MM.1S (cell line): ENCODE measurements around the gene LRRC27.

Source experiments
- DNase-seq: peaks from one replicate; pipeline ENCODE4 v3.0.0-alpha.2; 2015
- H2AFZ ChIP-seq: fragments of 300-600 bp; sonication (generic); 2 replicates; pipeline ENCODE4 v1.6.0; 2016; ENCODE audit warnings: antibody characterized with exemption, low read length
- H3F3A ChIP-seq: fragments of 300-600 bp; sonication (generic); 2 replicates; pipeline ENCODE4 v1.6.1; 2016; ENCODE audit warnings: mild to moderate bottlenecking, antibody characterized with exemption, low read length, moderate library complexity, mixed read lengths; ENCODE audit not compliant: insufficient read depth
- H3K27ac ChIP-seq: fragments of 300-600 bp; sonication (generic); 2 replicates; pipeline ENCODE4 v1.5.1; 2016; ENCODE audit warnings: mild to moderate bottlenecking, low read length
- H3K27me3 ChIP-seq: fragments of 300-600 bp; sonication (generic); replicated peaks from 2 replicates; pipeline ENCODE4 v1.6.0; 2016; ENCODE audit warnings: low read length; ENCODE audit not compliant: insufficient read depth
- H3K36me3 ChIP-seq: fragments of 300-600 bp; sonication (generic); replicated peaks from 2 replicates; pipeline ENCODE4 v1.6.1; 2016; ENCODE audit warnings: mild to moderate bottlenecking, low read length, mixed read lengths; ENCODE audit not compliant: insufficient read depth
- H3K4me1 ChIP-seq: fragments of 300-600 bp; sonication (generic); 2 replicates; pipeline ENCODE4 v1.6.1; 2016; ENCODE audit warnings: low read length, mixed read lengths
- H3K4me2 ChIP-seq: fragments of 300-600 bp; sonication (generic); 2 replicates; pipeline ENCODE4 v1.6.0; 2016; ENCODE audit warnings: low read depth, low read length
- H3K4me3 ChIP-seq: fragments of 300-600 bp; sonication (generic); 2 replicates; pipeline ENCODE4 v1.5.1; 2016; ENCODE audit warnings: low read length, mixed read lengths
- H3K79me2 ChIP-seq: fragments of 300-600 bp; sonication (generic); 2 replicates; pipeline ENCODE4 v1.6.1; 2016; ENCODE audit warnings: mixed run types, low read length, mixed read lengths
- H3K9ac ChIP-seq: fragments of 300-600 bp; sonication (generic); 2 replicates; pipeline ENCODE4 v1.6.1; 2016; ENCODE audit warnings: low read length, mixed read lengths
- H3K9me2 ChIP-seq: fragments of 300-600 bp; sonication (generic); replicated peaks from 2 replicates; pipeline ENCODE4 v1.6.1; 2016; ENCODE audit warnings: mild to moderate bottlenecking, low read length, mixed read lengths; ENCODE audit not compliant: insufficient read depth
- H3K9me3 ChIP-seq: fragments of 300-600 bp; sonication (generic); replicated peaks from 2 replicates; pipeline ENCODE4 v1.6.1; 2016; ENCODE audit warnings: mild to moderate bottlenecking, low read length, mixed read lengths; ENCODE audit not compliant: insufficient read depth
- H4K20me1 ChIP-seq: fragments of 300-600 bp; sonication (generic); 2 replicates; pipeline ENCODE4 v1.6.1; 2016; ENCODE audit warnings: mild to moderate bottlenecking, low read length, moderate library complexity, mixed read lengths; ENCODE audit not compliant: insufficient read depth
- CTCF ChIP-seq: fragments of 300-600 bp; sonication (generic); IDR thresholded peaks from 2 replicates; pipeline ENCODE4 v1.5.1; 2016; ENCODE audit warnings: antibody characterized with exemption, low read length, mixed read lengths
- EZH2 ChIP-seq: fragments of 300-600 bp; sonication (generic); optimal IDR thresholded peaks from 2 replicates; pipeline ENCODE3; 2017; ENCODE audit warnings: low read depth, mild to moderate bottlenecking, antibody characterized with exemption, low read length, mixed read lengths
- EZH2phosphoT487 ChIP-seq: fragments of 300-600 bp; sonication (generic); IDR thresholded peaks from 2 replicates; pipeline ENCODE4 v1.6.1; 2018; ENCODE audit warnings: antibody characterized with exemption, low read length

The LRRC27 gene

GRCh38 chr10:132332433-132332754 lies 401 bp downstream of the LRRC27 start:
- Histone ChIP-seq H3K4me1 (peaks cover 6% of the 10 kb centered on the region; the same call in 1 of the 2 replicates), H3K27me3 (no peaks in the 10 kb centered on the region), H2AFZ (peak overlapping the region; percentile 76), H3K9me2 (no peaks in the 10 kb centered on the region), H3K36me3 (no peaks in the 10 kb centered on the region), H3K4me2 (peak overlapping the region; percentile 88), H3K9me3 (no peaks in the 10 kb centered on the region), H3K4me3 (peak overlapping the region; percentile 66), H4K20me1 (no peaks in the 10 kb centered on the region), H3K27ac (peak overlapping the region; percentile 81), H3F3A (peaks cover 4% of the 10 kb centered on the region), H3K79me2 (peaks cover 29% of the 10 kb centered on the region), H3K9ac (peak overlapping the region; percentile 58)
- DNase-seq = peak; percentile 28
- TF ChIP-seq EZH2 = no peak
- no peak for TF ChIP-seq EZH2phosphoT487
- TF ChIP-seq CTCF = no peak

- Histone ChIP-seq H3K9me3 (no peaks in the 10 kb centered on the region), H3F3A (peaks cover 4% of the 10 kb centered on the region), H3K79me2 (peaks cover 29% of the 10 kb centered on the region), H3K27me3 (no peaks in the 10 kb centered on the region), H3K9ac (no peak overlapping the region), H3K27ac (no peak overlapping the region), H2AFZ (no peak overlapping the region), H3K9me2 (no peaks in the 10 kb centered on the region), H3K4me3 (no peak overlapping the region), H3K4me2 (no peak overlapping the region), H4K20me1 (no peaks in the 10 kb centered on the region), H3K36me3 (no peaks in the 10 kb centered on the region), H3K4me1 (peaks cover 6% of the 10 kb centered on the region; the same call in 1 of the 2 replicates)
- no peak for TF ChIP-seq EZH2
- TF ChIP-seq CTCF = no peak
- no peak for TF ChIP-seq EZH2phosphoT487
- DNase-seq = no peak
Measured at GRCh38 chr10:132333386-132333785, 1.4 kb downstream of the LRRC27 start.

GRCh38 chr10:132334631-132335188 lies 2.7 kb downstream of the LRRC27 start:
- TF ChIP-seq CTCF (no peak), EZH2phosphoT487 (no peak), EZH2 (no peak)
- no peak overlapping the region for H3K9ac ChIP-seq

More at GRCh38 chr10:132334631-132335188, 2.7 kb downstream of the LRRC27 start:
- Histone ChIP-seq H3K4me2 (no peak overlapping the region), H3K27ac (no peak overlapping the region), H3F3A (peaks cover 4% of the 10 kb centered on the region), H3K79me2 (peaks cover 19% of the 10 kb centered on the region), H3K36me3 (no peaks in the 10 kb centered on the region), H3K9me2 (no peaks in the 10 kb centered on the region), H2AFZ (no peak overlapping the region), H3K9me3 (no peaks in the 10 kb centered on the region), H3K4me1 (peaks cover 6% of the 10 kb centered on the region; the same call in 1 of the 2 replicates), H4K20me1 (no peaks in the 10 kb centered on the region), H3K4me3 (no peak overlapping the region), H3K27me3 (no peaks in the 10 kb centered on the region)
- no peak for DNase-seq
